Chondrocyte (in vitro differentiated cells): ENCODE data around the gene PLEKHH3. TPM values are rescaled to one million over a fixed set of nuclear protein-coding genes. Genes with fewer than 3 reads are reported as not detected.

Experiments used
- DNase-seq: peaks from one replicate; pipeline ENCODE4 v3.0.0; 2021; ENCODE audit warnings: mixed read lengths, low spot score
- H3K27ac Mint-ChIP-seq: one replicate; pipeline ENCODE4 v1.8.0; 2021; ENCODE audit warnings: mild to moderate bottlenecking, moderate library complexity, mixed read lengths; ENCODE audit not compliant: unreplicated experiment
- H3K27me3 Mint-ChIP-seq: 2 replicates; pipeline ENCODE4 v1.8.0; 2021; ENCODE audit warnings: low read depth, mixed read lengths
- H3K36me3 Mint-ChIP-seq: 2 replicates; pipeline ENCODE4 v1.8.0; 2021; ENCODE audit warnings: low read depth, mixed read lengths
- H3K4me1 Mint-ChIP-seq: 2 replicates; pipeline ENCODE4 v1.8.0; 2021; ENCODE audit warnings: low read depth, mild to moderate bottlenecking, mixed read lengths
- H3K4me3 Mint-ChIP-seq: one replicate; pipeline ENCODE4 v1.8.0; 2021; ENCODE audit warnings: mild to moderate bottlenecking, moderate library complexity, mixed read lengths; ENCODE audit not compliant: unreplicated experiment
- H3K9me3 Mint-ChIP-seq: 2 replicates; pipeline ENCODE4 v1.8.0; 2021; ENCODE audit warnings: low read depth, mixed read lengths
- total RNA-seq: library from RNA; stranded (reverse); gene quantifications from 3 replicates; pipeline ENCODE4 v1.2.1, GENCODE V29; 2021
- TF ChIP-seq, protein P1 (sequence below): fragments of 200-600 bp; sonication (generic); IDR thresholded peaks from 2 replicates; pipeline ENCODE4 v1.5.0; 2021; ENCODE audit warnings: antibody characterized with exemption, mild to moderate bottlenecking, moderate library complexity

PLEKHH3 gene
- total RNA-seq, 1 donor from 2014 or later, result 41.5 TPM

DNA sequence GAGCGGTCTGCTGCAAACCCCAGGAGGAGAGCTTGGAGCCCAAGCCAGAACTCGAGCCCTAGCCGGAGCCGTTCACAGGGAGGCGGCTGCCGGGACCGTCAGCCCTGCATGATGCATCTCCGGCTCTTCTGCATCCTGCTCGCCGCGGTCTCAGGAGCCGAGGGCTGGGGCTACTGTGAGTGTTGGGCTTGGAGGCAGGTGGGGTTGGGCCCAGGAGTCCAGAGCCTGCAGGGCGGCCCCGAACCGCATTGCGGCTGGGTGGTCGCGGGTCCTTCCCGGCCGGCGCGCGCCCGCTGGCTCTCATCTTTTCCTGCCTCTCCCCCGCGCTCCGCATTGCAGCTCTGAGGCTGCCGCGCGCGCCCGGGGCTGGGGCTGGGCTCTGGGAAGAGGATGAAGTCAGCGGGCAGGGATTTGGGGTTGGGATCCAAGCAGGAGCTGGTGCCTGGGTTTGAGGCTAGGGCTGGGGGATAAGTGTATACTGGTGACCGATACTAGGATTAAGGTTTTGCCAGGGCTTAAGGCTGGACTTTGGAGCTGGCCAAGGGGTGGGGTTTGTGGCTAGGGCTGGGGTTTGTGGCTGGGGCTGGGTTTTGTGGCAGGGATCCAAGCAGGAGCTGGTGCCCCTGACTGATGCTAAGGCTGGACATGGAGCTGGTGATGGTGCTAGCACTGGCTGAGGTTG, 6.1 kb upstream of the PLEKHH3 start:
- DNase-seq, result no peak
- H3K27me3 Mint-ChIP-seq, result no peaks in the 10 kb centered on the region

DNA sequence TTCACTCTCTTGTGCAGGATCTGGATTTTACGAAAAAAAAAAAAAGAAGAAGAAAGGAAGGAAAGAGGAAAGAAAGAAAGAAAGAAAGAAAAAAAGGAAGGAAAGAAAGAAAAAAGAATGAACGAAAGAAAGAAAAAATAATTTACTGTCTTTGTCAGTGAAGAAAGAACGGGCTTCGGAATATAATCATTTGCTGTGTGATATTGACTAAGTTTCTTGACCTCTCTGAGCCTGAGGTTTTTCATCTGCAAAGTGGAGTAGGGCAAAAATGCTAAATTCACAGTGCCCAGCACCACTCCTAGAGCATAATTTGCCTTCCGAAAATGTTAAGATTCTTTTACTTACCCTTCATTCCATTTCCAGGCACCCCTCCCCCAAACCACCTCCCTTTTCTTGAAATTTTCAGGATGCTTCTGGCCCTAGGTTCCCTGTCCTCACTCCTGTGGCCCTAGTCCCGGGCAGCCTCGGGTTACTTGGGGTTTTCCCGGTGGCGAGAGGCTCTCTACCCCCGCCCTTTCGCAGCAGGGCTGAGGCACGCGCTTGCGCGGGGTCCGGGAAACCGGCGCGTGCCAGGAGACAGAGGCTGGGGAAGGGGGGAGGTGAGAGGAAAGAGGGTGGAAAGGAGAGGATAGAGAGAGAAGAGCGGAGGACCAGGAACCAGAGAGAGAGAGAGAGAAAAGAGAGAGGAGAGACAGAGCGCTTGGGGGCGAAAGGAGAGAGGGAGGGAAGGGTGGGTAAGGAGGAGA, 5.4 kb upstream of the PLEKHH3 start, which contains the start of gene CNTNAP1:
Gene CNTNAP1, plus strand, starts transcription at position 556 of the 746 bp plus-strand sequence. CDS start 299 bp downstream, outside the sequence.
- Mint-ChIP-seq H3K27me3 (no peaks in the 10 kb centered on the region), H3K27ac (peak within 1 kb of the TSS; percentile 95), H3K36me3 (peaks cover 12% of the 10 kb centered on the region), H3K4me3 (peak within 1 kb of the TSS; percentile 82), H3K4me1 (peaks cover 47% of the 10 kb centered on the region), H3K9me3 (no peaks in the 10 kb centered on the region)
- DNase-seq, result no peak
- TF ChIP-seq, protein P1, sequence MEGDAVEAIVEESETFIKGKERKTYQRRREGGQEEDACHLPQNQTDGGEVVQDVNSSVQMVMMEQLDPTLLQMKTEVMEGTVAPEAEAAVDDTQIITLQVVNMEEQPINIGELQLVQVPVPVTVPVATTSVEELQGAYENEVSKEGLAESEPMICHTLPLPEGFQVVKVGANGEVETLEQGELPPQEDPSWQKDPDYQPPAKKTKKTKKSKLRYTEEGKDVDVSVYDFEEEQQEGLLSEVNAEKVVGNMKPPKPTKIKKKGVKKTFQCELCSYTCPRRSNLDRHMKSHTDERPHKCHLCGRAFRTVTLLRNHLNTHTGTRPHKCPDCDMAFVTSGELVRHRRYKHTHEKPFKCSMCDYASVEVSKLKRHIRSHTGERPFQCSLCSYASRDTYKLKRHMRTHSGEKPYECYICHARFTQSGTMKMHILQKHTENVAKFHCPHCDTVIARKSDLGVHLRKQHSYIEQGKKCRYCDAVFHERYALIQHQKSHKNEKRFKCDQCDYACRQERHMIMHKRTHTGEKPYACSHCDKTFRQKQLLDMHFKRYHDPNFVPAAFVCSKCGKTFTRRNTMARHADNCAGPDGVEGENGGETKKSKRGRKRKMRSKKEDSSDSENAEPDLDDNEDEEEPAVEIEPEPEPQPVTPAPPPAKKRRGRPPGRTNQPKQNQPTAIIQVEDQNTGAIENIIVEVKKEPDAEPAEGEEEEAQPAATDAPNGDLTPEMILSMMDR, result no peak

More for the DNA sequence above, 6.1 kb upstream of the PLEKHH3 start:
- TF ChIP-seq, protein P1, result no peak
- H3K9me3 Mint-ChIP-seq, result no peaks in the 10 kb centered on the region
- H3K27ac Mint-ChIP-seq, result peak overlapping the region; percentile 95
- H3K4me3 Mint-ChIP-seq, result peak overlapping the region; percentile 82
- H3K36me3 Mint-ChIP-seq, result peaks cover 12% of the 10 kb centered on the region
- peaks cover 41% of the 10 kb centered on the region for H3K4me1 Mint-ChIP-seq

DNA sequence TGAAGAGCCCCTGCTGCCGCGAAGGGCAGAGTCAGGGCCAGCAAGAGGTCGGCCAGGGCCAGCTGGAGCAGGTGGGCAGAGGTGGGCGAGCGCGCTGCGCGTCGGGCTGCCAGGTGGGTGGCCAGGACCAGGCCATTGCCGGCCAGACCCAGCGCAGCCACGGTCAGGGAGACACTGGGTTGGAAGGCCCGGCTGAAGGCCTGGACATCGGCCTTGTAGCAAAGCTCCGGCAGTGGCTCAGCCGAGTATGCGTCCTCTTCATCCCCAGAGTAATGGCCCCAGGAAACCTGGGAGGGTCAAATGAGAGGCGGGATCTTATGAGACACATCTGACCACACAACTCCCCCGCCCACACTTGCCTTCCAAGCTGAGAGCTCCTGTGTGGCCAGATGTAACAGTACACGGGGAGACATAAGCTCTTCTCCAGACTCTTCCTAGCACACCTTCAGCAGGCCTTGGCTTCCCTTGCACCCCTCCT, 3.6 kb upstream of the PLEKHH3 start:
- DNase-seq, result no peak
- Mint-ChIP-seq H3K4me1 (peaks cover 48% of the 10 kb centered on the region), H3K9me3 (no peaks in the 10 kb centered on the region), H3K27ac (peak overlapping the region; percentile 89), H3K4me3 (peak overlapping the region; percentile 70), H3K27me3 (no peaks in the 10 kb centered on the region), H3K36me3 (peaks cover 4% of the 10 kb centered on the region)
- TF ChIP-seq, protein P1, result no peak

DNA sequence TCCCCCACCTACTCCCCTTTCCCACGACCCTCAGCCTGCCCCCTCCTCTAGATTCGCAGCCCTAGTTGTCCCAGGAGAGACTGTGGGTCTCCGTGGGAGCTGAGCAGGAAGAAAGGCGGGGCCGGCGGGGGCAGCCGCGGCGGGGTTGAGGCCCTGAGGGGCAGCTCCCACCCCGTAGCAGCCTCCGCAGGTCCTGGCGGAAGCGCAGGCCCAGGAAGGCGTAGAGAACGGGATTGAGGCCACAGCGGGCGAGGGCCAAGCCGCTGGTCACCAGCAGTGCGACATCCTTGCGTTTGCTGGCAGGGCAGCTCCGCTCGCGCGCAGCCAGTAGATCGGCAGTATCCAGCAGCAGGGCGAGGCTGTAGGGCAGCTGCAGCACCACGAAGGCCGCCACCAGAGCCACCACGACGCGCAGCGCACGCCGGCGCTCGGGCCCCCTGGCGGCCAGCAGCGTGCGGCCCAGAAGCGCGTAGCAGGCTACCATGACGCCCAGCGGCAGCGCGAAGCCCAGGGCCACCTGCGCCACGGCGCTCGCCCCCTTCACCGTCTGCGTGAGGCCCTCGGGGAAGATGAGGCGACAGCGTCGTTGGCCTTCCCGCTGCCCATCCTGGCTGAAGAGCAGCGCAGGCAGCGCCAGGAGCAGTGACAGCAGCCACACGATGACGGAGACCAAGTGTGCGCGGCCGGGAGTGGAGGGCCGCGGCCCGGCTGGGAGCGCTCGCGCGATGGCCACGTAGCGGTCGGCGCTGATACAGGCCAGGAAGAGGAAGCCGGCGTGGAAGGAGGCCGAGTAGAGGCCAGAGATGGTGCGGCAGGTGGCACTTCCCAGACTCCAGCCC, 2.9 kb upstream of the PLEKHH3 start:
- Mint-ChIP-seq H3K27me3 (no peaks in the 10 kb centered on the region), H3K27ac (peak overlapping the region; percentile 98), H3K4me1 (peaks cover 52% of the 10 kb centered on the region), H3K4me3 (peak overlapping the region; percentile 70), H3K36me3 (peaks cover 3% of the 10 kb centered on the region), H3K9me3 (no peaks in the 10 kb centered on the region)
- DNase-seq, result no peak
- TF ChIP-seq, protein P1, result peak; percentile 93
